ENCODE measurements around the gene ZNF710.
"Not testable (repeated sequence)": the region's sequence is repeated elsewhere in the genome, so short reads cannot be mapped to it uniquely, and the experiment has no call there.

Gene ZNF710, protein sequence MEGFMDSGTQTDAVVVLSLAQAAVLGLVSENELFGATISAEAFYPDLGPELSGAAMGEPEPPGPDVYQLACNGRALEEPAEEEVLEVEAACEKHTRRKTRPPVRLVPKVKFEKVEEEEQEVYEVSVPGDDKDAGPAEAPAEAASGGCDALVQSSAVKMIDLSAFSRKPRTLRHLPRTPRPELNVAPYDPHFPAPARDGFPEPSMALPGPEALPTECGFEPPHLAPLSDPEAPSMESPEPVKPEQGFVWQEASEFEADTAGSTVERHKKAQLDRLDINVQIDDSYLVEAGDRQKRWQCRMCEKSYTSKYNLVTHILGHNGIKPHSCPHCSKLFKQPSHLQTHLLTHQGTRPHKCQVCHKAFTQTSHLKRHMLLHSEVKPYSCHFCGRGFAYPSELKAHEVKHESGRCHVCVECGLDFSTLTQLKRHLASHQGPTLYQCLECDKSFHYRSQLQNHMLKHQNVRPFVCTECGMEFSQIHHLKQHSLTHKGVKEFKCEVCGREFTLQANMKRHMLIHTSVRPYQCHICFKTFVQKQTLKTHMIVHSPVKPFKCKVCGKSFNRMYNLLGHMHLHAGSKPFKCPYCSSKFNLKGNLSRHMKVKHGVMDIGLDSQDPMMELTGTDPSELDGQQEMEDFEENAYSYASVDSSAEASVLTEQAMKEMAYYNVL

DNA sequence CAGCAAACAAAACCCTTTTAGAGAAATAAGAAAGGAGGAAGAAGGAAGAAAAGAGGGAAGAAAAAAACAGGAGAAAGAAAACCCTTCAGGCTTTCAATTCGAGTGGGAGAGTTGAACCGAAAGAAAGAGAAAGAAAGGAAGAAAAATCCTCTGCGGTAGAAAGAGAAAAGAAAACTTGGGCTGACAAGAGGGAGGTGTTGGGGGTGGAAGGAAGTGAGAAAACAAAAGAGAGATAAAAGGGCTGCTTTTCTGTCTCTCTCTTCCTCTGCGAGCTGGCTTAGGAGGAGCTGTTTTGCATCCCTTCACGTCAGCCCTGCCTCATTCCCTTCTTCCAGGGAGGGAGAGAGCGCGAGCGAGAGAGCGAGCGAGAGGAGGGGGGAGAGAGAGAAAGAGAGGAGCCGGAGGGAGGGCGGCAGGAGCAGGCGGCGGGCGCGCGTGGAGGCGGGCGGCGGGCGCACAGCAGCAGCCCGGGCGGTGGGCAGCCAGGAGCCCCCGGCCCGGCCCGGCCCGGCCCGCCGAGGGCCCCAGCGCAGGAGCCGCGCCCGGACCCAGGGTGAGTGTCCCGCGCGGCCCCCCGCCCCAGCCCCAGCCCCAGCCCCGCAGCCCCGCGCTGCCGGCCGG, at the start of gene ZNF710:
TSS of gene ZNF710 (plus strand) at position 263 of the 621 bp plus-strand sequence. CDS start 65,814 bp downstream, outside the sequence.
- DNase-seq (ENCODE audit: low spot score) = peak; percentile 71

GRCh38 chr15:89954541-89954940, 46.6 kb upstream of the ZNF710 start:
- no peak for DNase-seq (ENCODE audit: low spot score)

- DNase-seq (ENCODE audit: low spot score) = not testable (repeated sequence)
Observed at GRCh38 chr15:89955449-89955998, 45.6 kb upstream of the ZNF710 start.

GRCh38 chr15:89958107-89958805, 42.9 kb upstream of the ZNF710 start:
- no peak for DNase-seq (ENCODE audit: low spot score)

GRCh38 chr15:89963301-89964231, 37.6 kb upstream of the ZNF710 start:
- DNase-seq (ENCODE audit: low spot score) = no peak

DNA sequence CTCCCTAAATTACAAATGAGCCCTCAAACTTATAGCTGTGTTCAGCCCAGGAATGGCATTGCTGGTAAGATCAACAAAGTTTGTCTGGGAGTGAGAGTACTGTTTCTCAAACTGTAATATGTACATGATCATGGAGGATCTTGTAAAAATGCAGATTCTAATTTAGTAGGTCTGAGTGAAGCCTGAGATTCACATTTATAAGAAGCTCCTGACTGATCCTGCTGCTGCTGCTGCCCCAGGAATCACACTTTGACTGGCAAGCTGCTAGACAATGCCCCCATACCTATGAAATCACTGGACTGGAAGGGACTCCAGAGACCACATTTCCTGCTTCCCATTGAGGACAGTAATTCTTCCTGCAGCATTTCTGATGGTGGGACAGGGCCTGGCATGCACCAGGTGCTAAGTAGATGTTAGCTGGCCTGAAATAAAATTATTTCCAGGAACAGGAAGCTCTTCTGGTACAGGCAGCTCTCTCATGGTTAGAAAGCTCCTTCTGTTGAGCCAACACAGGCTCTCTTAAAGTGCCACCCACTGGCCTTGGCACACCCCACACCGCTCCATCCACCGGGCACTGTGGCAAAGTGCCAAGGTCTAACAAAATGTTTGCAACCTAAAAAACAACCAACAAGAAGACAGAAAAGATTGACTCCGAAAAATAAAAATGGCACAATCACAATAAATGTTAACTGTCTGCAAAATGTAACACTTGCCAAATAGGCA, 36.7 kb upstream of the ZNF710 start:
- DNase-seq (ENCODE audit: low spot score) = peak; percentile 58

- no peak for DNase-seq (ENCODE audit: low spot score)
Observed at GRCh38 chr15:89967881-89968280, 33.2 kb upstream of the ZNF710 start.

GRCh38 chr15:89971592-89971997, 29.5 kb upstream of the ZNF710 start:
- DNase-seq (ENCODE audit: low spot score) = peak; percentile 65

GRCh38 chr15:89972085-89972484, 29.0 kb upstream of the ZNF710 start:
- DNase-seq (ENCODE audit: low spot score) = no peak

- DNase-seq (ENCODE audit: low spot score) = peak; percentile 30
Observed at GRCh38 chr15:89975482-89976245, 25.5 kb upstream of the ZNF710 start.

- no peak for DNase-seq (ENCODE audit: low spot score)
Observed at GRCh38 chr15:89976246-89976600, 24.9 kb upstream of the ZNF710 start.

DNA sequence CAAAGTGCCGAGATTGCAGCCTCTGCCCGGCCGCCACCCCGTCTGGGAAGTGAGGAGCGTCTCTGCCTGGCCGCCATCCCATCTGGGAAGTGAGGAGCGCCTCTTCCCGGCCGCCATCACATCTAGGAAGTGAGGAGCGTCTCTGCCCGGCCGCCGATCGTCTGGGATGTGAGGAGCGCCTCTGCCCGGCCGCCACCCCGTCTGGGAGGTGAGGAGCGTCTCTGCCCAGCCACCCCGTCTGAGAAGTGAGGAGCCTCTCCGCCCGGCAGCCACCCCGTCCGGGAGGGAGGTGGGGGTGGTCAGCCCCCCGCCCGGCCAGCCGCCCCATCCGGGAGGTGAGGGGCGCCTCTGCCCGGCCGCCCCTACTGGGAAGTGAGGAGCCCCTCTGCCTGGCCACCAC, 23.3 kb upstream of the ZNF710 start:
- DNase-seq (ENCODE audit: low spot score) = not testable (repeated sequence)

- DNase-seq (ENCODE audit: low spot score) = no peak
Observed at GRCh38 chr15:89978914-89979313, 22.2 kb upstream of the ZNF710 start.

DNA sequence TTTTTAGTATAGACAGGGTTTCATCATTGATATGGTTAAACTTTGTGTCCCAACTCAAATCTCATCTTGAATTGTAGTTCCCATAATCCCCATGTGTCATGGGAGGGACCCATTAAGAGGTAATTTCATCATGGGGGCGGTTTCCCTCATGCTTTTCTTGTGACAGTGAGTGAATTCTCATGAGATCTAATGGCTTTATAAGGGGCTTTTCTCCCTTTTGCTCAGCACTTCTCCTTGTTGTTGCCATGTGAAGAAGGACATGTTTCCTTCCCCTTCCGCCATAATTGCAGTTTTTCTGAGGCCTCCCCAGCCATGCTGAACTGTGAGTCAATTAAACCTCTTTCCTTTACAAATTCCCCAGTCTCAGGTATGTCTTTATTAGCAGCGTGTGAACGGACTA, 20.2 kb upstream of the ZNF710 start:
- DNase-seq (ENCODE audit: low spot score) = no peak

- no peak for DNase-seq (ENCODE audit: low spot score)
Observed at GRCh38 chr15:89982315-89983055, 18.6 kb upstream of the ZNF710 start.

GRCh38 chr15:89984001-89984400, 17.1 kb upstream of the ZNF710 start:
- DNase-seq (ENCODE audit: low spot score) = no peak

DNA sequence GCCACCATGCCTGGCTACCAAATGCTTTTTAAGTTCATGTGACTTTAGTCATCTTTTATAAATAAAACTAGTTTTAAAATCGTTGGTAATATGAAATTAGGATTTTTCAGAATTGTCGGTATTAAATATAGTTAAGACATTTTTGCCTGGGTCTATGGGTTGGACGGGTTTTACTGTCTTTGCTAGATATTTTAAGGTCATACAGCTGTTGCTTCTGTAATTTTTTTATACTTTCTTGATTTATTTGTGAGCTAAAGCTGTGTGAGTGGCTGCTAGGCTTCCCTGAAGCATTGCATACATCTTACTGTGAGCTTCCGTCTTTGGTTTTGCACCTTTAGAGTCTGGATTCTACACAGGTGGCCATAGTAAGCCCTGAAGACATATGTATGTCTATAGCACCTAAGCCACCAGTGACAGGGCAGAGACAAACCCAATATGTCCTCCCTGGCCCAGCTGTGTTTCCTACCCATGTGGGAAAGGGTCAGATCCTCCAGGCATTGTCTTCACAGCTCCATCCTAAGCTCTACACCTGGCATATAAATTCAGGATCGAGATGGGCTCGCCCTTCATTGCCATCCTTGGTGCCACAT, 16.6 kb upstream of the ZNF710 start:
- no peak for DNase-seq (ENCODE audit: low spot score)

GRCh38 chr15:89985111-89985510, 16.0 kb upstream of the ZNF710 start:
- DNase-seq (ENCODE audit: low spot score) = no peak

Data from cerebellar cortex (tissue), 1 donor.